Keratinocyte (primary cell): Measurements from ENCODE around the gene PARD3. TPM values are rescaled to one million over a fixed set of nuclear protein-coding genes. Genes with fewer than 3 reads are reported as not detected.

Experiments used
- DNase-seq: peaks from one replicate; pipeline ENCODE4 v3.0.0-alpha.2; 2011; ENCODE audit warnings: low read depth, missing footprints, low spot score
- FAIRE-seq: peaks from 2 replicates; lab custom pipeline; 2011; peaks lifted over from hg19 to GRCh38; lab: Jason Lieb, UNC
- H2AFZ ChIP-seq: 2 replicates; pipeline ENCODE4 v1.6.0; 2012; ENCODE audit warnings: low read length, control low read depth, inconsistent platforms; ENCODE audit not compliant: control insufficient read depth
- H3K27ac ChIP-seq: 2 replicates; pipeline ENCODE4 v1.5.1; 2011; ENCODE audit warnings: low read length; ENCODE audit not compliant: control insufficient read depth, insufficient read depth
- H3K27me3 ChIP-seq: 3 replicates; pipeline ENCODE4 v1.6.0; 2011; ENCODE audit warnings: low read length; ENCODE audit not compliant: control insufficient read depth, insufficient read depth; ENCODE audit errors: extremely low read depth
- H3K36me3 ChIP-seq, 2 experiments: 2 replicates in 1 of 2; 3 replicates in 1 of 2; pipeline ENCODE4 v1.5.1; 2011; ENCODE audit warnings: low read length in 2 of 2, mild to moderate bottlenecking in 1 of 2; ENCODE audit not compliant: control insufficient read depth in 2 of 2, insufficient read depth in 2 of 2; ENCODE audit errors: extremely low read depth in 1 of 2
- H3K4me1 ChIP-seq: 3 replicates; pipeline ENCODE4 v1.5.1; 2011; ENCODE audit warnings: low read length; ENCODE audit not compliant: control insufficient read depth, insufficient read depth; ENCODE audit errors: extremely low read depth
- H3K4me2 ChIP-seq: 3 replicates; pipeline ENCODE4 v1.6.0; 2011; ENCODE audit warnings: low read depth, low read length; ENCODE audit not compliant: control insufficient read depth, insufficient read depth; ENCODE audit errors: extremely low read depth
- H3K4me3 ChIP-seq, 3 experiments: fragments of 200-600 bp in 1 of 3; sonication (generic) in 1 of 3; 2 replicates in 2 of 3; 3 replicates in 1 of 3; pipeline ENCODE4 v1.5.1; 2011 to 2016; ENCODE audit warnings: low read length in 3 of 3, mild to moderate bottlenecking in 3 of 3, control low read depth in 2 of 3, inconsistent platforms in 1 of 3, low read depth in 1 of 3, mixed read lengths in 1 of 3, mixed run types in 1 of 3, moderate library complexity in 1 of 3; ENCODE audit not compliant: control insufficient read depth in 2 of 3, insufficient read depth in 2 of 3; ENCODE audit errors: extremely low read depth in 1 of 3
- H3K79me2 ChIP-seq: 2 replicates; pipeline ENCODE4 v1.6.0; 2012; ENCODE audit warnings: low read length; ENCODE audit not compliant: control insufficient read depth, insufficient read depth
- H3K9ac ChIP-seq: 3 replicates; pipeline ENCODE4 v1.6.0; 2011; ENCODE audit warnings: low read length; ENCODE audit not compliant: control insufficient read depth, insufficient read depth; ENCODE audit errors: extremely low read depth
- H3K9me1 ChIP-seq: 3 replicates; pipeline ENCODE4 v1.6.0; 2011; ENCODE audit warnings: low read length; ENCODE audit not compliant: control insufficient read depth, insufficient read depth; ENCODE audit errors: extremely low read depth
- H3K9me3 ChIP-seq: 2 replicates; pipeline ENCODE4 v1.5.1; 2012; ENCODE audit warnings: low read depth, low read length; ENCODE audit not compliant: control insufficient read depth
- H4K20me1 ChIP-seq: 3 replicates; pipeline ENCODE4 v1.6.0; 2011; ENCODE audit warnings: low read length; ENCODE audit not compliant: control insufficient read depth, insufficient read depth; ENCODE audit errors: extremely low read depth
- EZH2 ChIP-seq: IDR thresholded peaks from one replicate; pipeline ENCODE4 v1.6.1; 2012; ENCODE audit warnings: inconsistent platforms, mild to moderate bottlenecking, low read length, moderate library complexity
- dilution Hi-C: fragments of 300-500 bp; cut with MboI; formaldehyde crosslinking; loops from one replicate; pipeline ENCODE4 v1.7.0; 2020; ENCODE audit warnings: low sequenced_read_pairs; ENCODE audit not compliant: extremely low pct_ligation_motif_present
- polyA plus RNA-seq, 5 experiments: library from polyadenylated mRNA; depleted of rRNA in 3 of 5; stranded (reverse) in 3 of 5; stranded (forward) in 1 of 5; unstranded in 1 of 5; fragments of >200 nt; gene quantifications; 1 replicate in 1 of 5; 2 replicates in 3 of 5; 3 replicates in 1 of 5; pipeline versions ENCODE4 v1.2.1 to v1.2.3, GENCODE V29; 2011 to 2012; ENCODE audit warnings: missing spikeins in 2 of 5, low read depth in 1 of 5, low replicate concordance in 1 of 5
- TF ChIP-seq, protein P1 (sequence below), 3 experiments: IDR thresholded peaks in 1 of 3; conservative IDR thresholded peaks in 1 of 3; optimal IDR thresholded peaks in 1 of 3; 2 replicates in 2 of 3; 3 replicates in 1 of 3; pipeline versions ENCODE3 to v1.5.1; 2011; ENCODE audit warnings: low read length in 3 of 3, mild to moderate bottlenecking in 3 of 3, moderate library complexity in 2 of 3, control low read depth in 1 of 3, inconsistent platforms in 1 of 3; ENCODE audit not compliant: insufficient read depth in 2 of 3; ENCODE audit errors: extremely low read depth in 1 of 3

PARD3 gene
- polyA plus RNA-seq, 1 donor (not counting 4 experiments of a cell fraction or from before 2014, with no cell fraction given), result 46.4 TPM

- dilution Hi-C loops, result no loop called here
- H3K9me3 ChIP-seq, result no peaks in the 10 kb centered on the region
- H3K4me2 ChIP-seq, result no peak overlapping the region
- TF ChIP-seq EZH2, result no peak
- TF ChIP-seq, protein P1, sequence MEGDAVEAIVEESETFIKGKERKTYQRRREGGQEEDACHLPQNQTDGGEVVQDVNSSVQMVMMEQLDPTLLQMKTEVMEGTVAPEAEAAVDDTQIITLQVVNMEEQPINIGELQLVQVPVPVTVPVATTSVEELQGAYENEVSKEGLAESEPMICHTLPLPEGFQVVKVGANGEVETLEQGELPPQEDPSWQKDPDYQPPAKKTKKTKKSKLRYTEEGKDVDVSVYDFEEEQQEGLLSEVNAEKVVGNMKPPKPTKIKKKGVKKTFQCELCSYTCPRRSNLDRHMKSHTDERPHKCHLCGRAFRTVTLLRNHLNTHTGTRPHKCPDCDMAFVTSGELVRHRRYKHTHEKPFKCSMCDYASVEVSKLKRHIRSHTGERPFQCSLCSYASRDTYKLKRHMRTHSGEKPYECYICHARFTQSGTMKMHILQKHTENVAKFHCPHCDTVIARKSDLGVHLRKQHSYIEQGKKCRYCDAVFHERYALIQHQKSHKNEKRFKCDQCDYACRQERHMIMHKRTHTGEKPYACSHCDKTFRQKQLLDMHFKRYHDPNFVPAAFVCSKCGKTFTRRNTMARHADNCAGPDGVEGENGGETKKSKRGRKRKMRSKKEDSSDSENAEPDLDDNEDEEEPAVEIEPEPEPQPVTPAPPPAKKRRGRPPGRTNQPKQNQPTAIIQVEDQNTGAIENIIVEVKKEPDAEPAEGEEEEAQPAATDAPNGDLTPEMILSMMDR (optimal IDR thresholded peaks at IDR 0.05 in 1 of 3, IDR thresholded peaks at IDR 0.05 in 1 of 3, conservative IDR thresholded peaks at IDR 0.05 in 1 of 3; ENCODE audit: extremely low read depth in 1 of 3, insufficient read depth in 2 of 3, low read length in 3 of 3), result no peak
- no peak for FAIRE-seq
- no peak overlapping the region for H3K4me3 ChIP-seq
- H3K36me3 ChIP-seq, result no peaks in the 10 kb centered on the region
- no peak overlapping the region for H2AFZ ChIP-seq
- H3K27ac ChIP-seq, result no peak overlapping the region
- H3K9me1 ChIP-seq, result no peaks in the 10 kb centered on the region
- no peak for DNase-seq
- H3K79me2 ChIP-seq, result no peaks in the 10 kb centered on the region
- no peaks in the 10 kb centered on the region for H4K20me1 ChIP-seq
- no peak overlapping the region for H3K9ac ChIP-seq
- H3K4me1 ChIP-seq, result peaks cover 8% of the 10 kb centered on the region
- no peaks in the 10 kb centered on the region for H3K27me3 ChIP-seq
Observed at GRCh38 chr10:34114914-34115313, 700.2 kb downstream of the PARD3 start.

DNA sequence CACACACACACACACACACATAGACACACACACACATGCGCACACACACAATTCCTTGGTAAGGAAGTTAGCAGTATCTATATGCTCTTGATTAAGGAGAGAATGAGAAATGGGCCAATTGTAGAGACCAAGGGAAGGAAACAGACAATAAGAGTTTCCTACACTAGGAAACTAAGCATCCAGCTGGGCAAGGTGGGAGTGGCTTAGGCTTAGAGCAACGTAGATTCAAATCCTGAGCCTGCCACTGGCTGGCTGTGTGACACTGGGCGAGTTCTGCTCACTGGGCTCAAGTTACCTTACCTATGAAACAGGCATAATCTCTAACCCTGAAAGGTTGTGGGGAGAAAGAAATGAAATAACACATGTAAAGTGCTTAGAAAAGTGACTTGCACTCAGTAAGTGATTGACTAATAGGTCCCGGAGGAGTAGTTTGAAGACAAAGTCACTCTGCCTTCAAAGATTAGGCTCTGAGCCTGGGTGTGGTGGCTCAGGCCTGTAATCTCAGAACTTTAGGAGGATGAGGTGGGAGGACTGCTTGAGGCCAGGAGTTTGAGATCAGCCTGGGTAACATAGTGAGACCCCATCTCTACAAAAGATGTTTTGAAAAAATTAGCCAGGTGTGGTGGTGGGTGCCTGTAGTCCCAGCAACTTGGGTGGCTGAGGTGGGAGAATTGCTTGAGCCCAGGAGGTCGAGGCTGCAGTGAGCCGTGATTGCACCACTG, 701.4 kb downstream of the PARD3 start:
- Histone ChIP-seq H3K79me2 (no peaks in the 10 kb centered on the region), H2AFZ (no peak overlapping the region), H3K4me3 (no peak overlapping the region), H3K4me2 (no peak overlapping the region), H3K9me3 (no peaks in the 10 kb centered on the region), H3K9me1 (no peaks in the 10 kb centered on the region), H3K27me3 (no peaks in the 10 kb centered on the region), H3K27ac (no peak overlapping the region), H3K4me1 (peaks cover 14% of the 10 kb centered on the region), H3K36me3 (no peaks in the 10 kb centered on the region), H4K20me1 (no peaks in the 10 kb centered on the region), H3K9ac (no peak overlapping the region)
- dilution Hi-C loops, result no loop called here
- FAIRE-seq (no peak), DNase-seq (no peak)
- TF ChIP-seq, protein P1 (optimal IDR thresholded peaks at IDR 0.05 in 1 of 3, IDR thresholded peaks at IDR 0.05 in 1 of 3, conservative IDR thresholded peaks at IDR 0.05 in 1 of 3; ENCODE audit: extremely low read depth in 1 of 3, insufficient read depth in 2 of 3, low read length in 3 of 3), result no peak
- no peak for TF ChIP-seq EZH2
